ENCODE data around the gene SHBG. TPM values are rescaled to one million over a fixed set of nuclear protein-coding genes. Genes with fewer than 3 reads are reported as not detected.

SHBG gene
- polyA plus RNA-seq, 1 donor (not counting 4 experiments of a cell fraction or from before 2014, with no cell fraction given), result 0.14 TPM

GRCh38 chr17:7634384-7634783 lies 4.4 kb downstream of the SHBG start:
- Histone ChIP-seq H3K36me3 (ENCODE audit: control insufficient read depth in 2 of 2, extremely low read depth in 1 of 2, insufficient read depth in 2 of 2, low read length in 2 of 2) (no peaks in the 10 kb centered on the region), H3K4me2 (ENCODE audit: control insufficient read depth, extremely low read depth, insufficient read depth, low read depth, low read length) (no peak overlapping the region), H3K4me1 (ENCODE audit: control insufficient read depth, extremely low read depth, insufficient read depth, low read length) (no peaks in the 10 kb centered on the region), H2AFZ (ENCODE audit: control insufficient read depth, low read length) (no peak overlapping the region), H3K9me1 (ENCODE audit: control insufficient read depth, extremely low read depth, insufficient read depth, low read length) (no peaks in the 10 kb centered on the region), H3K79me2 (ENCODE audit: control insufficient read depth, insufficient read depth, low read length) (no peaks in the 10 kb centered on the region), H3K27me3 (ENCODE audit: control insufficient read depth, extremely low read depth, insufficient read depth, low read length) (no peaks in the 10 kb centered on the region), H3K9ac (ENCODE audit: control insufficient read depth, extremely low read depth, insufficient read depth, low read length) (no peak overlapping the region), H4K20me1 (ENCODE audit: control insufficient read depth, extremely low read depth, insufficient read depth, low read length) (no peaks in the 10 kb centered on the region), H3K27ac (ENCODE audit: control insufficient read depth, insufficient read depth, low read length) (no peak overlapping the region), H3K9me3 (ENCODE audit: control insufficient read depth, low read depth, low read length) (no peaks in the 10 kb centered on the region), H3K4me3 (ENCODE audit: control insufficient read depth in 2 of 3, extremely low read depth in 1 of 3, insufficient read depth in 2 of 3, low read depth in 1 of 3, low read length in 3 of 3) (no peak overlapping the region)
- FAIRE-seq (no peak), DNase-seq (ENCODE audit: low read depth, low spot score) (no peak)
- TF ChIP-seq, protein P1, sequence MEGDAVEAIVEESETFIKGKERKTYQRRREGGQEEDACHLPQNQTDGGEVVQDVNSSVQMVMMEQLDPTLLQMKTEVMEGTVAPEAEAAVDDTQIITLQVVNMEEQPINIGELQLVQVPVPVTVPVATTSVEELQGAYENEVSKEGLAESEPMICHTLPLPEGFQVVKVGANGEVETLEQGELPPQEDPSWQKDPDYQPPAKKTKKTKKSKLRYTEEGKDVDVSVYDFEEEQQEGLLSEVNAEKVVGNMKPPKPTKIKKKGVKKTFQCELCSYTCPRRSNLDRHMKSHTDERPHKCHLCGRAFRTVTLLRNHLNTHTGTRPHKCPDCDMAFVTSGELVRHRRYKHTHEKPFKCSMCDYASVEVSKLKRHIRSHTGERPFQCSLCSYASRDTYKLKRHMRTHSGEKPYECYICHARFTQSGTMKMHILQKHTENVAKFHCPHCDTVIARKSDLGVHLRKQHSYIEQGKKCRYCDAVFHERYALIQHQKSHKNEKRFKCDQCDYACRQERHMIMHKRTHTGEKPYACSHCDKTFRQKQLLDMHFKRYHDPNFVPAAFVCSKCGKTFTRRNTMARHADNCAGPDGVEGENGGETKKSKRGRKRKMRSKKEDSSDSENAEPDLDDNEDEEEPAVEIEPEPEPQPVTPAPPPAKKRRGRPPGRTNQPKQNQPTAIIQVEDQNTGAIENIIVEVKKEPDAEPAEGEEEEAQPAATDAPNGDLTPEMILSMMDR (optimal IDR thresholded peaks at IDR 0.05 in 1 of 3, IDR thresholded peaks at IDR 0.05 in 1 of 3, conservative IDR thresholded peaks at IDR 0.05 in 1 of 3; ENCODE audit: extremely low read depth in 1 of 3, insufficient read depth in 2 of 3, low read length in 3 of 3), result peak; percentile 39 to 53 (median 46)
- TF ChIP-seq EZH2 (IDR thresholded peaks at IDR 0.05; ENCODE audit: low read length), result no peak
- dilution Hi-C loops (cut with MboI; ENCODE audit: extremely low pct_ligation_motif_present, low sequenced_read_pairs), result no loop called here

- FAIRE-seq (no peak), DNase-seq (ENCODE audit: low read depth, low spot score) (no peak)
- H3K27me3 ChIP-seq (ENCODE audit: control insufficient read depth, extremely low read depth, insufficient read depth, low read length), result no peaks in the 10 kb centered on the region
- H3K9me1 ChIP-seq (ENCODE audit: control insufficient read depth, extremely low read depth, insufficient read depth, low read length), result no peaks in the 10 kb centered on the region
- H3K9me3 ChIP-seq (ENCODE audit: control insufficient read depth, low read depth, low read length), result no peaks in the 10 kb centered on the region
- H3K4me3 ChIP-seq (ENCODE audit: control insufficient read depth in 2 of 3, extremely low read depth in 1 of 3, insufficient read depth in 2 of 3, low read depth in 1 of 3, low read length in 3 of 3), result no peak overlapping the region
- H4K20me1 ChIP-seq (ENCODE audit: control insufficient read depth, extremely low read depth, insufficient read depth, low read length), result no peaks in the 10 kb centered on the region
- no peak overlapping the region for H3K4me2 ChIP-seq (ENCODE audit: control insufficient read depth, extremely low read depth, insufficient read depth, low read depth, low read length)
- H3K36me3 ChIP-seq (ENCODE audit: control insufficient read depth in 2 of 2, extremely low read depth in 1 of 2, insufficient read depth in 2 of 2, low read length in 2 of 2), result no peaks in the 10 kb centered on the region
- H2AFZ ChIP-seq (ENCODE audit: control insufficient read depth, low read length), result no peak overlapping the region
- no peak overlapping the region for H3K9ac ChIP-seq (ENCODE audit: control insufficient read depth, extremely low read depth, insufficient read depth, low read length)
- dilution Hi-C loops (cut with MboI; ENCODE audit: extremely low pct_ligation_motif_present, low sequenced_read_pairs), result no loop called here
- no peaks in the 10 kb centered on the region for H3K79me2 ChIP-seq (ENCODE audit: control insufficient read depth, insufficient read depth, low read length)
- no peaks in the 10 kb centered on the region for H3K4me1 ChIP-seq (ENCODE audit: control insufficient read depth, extremely low read depth, insufficient read depth, low read length)
- TF ChIP-seq, protein P1 (optimal IDR thresholded peaks at IDR 0.05 in 1 of 3, IDR thresholded peaks at IDR 0.05 in 1 of 3, conservative IDR thresholded peaks at IDR 0.05 in 1 of 3; ENCODE audit: extremely low read depth in 1 of 3, insufficient read depth in 2 of 3, low read length in 3 of 3), result no peak
- TF ChIP-seq EZH2 (IDR thresholded peaks at IDR 0.05; ENCODE audit: low read length), result no peak
- no peak overlapping the region for H3K27ac ChIP-seq (ENCODE audit: control insufficient read depth, insufficient read depth, low read length)
These were observed 6.2 kb downstream of the SHBG start for GRCh38 chr17:7636163-7636562.
